PC-3 (cell line): Measurements from ENCODE around the gene CTBP2. TPM values are rescaled to one million over a fixed set of nuclear protein-coding genes. Genes with fewer than 3 reads are reported as not detected.

Source experiments
- ATAC-seq: fragments of 200-7000 bp; cut with Tn5 transposase; 2 replicates; pipeline ENCODE4 v1.9.1; 2020; ENCODE audit warnings: mild to moderate bottlenecking, moderate library complexity
- BruUV-seq: library from RNA; stranded (reverse); fragments of 400-500 nt; replicated peaks from 2 replicates; lab custom pipeline; 2021; lab: Mats Ljungman, UMichigan
- CTCF ChIA-PET: fragments of 300-600 bp; sonication (Branson Sonifier 250); formaldehyde crosslinking; loops from one replicate; lab custom pipeline; 2022; ENCODE audit warnings: antibody characterized with exemption; lab: Charles Lee
- POLR2A ChIA-PET: fragments of 300-600 bp; sonication (Branson Sonifier 250); formaldehyde crosslinking; loops from one replicate; lab custom pipeline; 2022; ENCODE audit warnings: antibody characterized with exemption; ENCODE audit not compliant: unreplicated experiment; lab: Charles Lee
- DNase-seq: peaks from one replicate; pipeline ENCODE4 v3.0.0-alpha.2; 2015
- H2AFZ ChIP-seq: fragments of 300-600 bp; sonication (generic); 2 replicates; pipeline ENCODE4 v1.6.0; 2016; ENCODE audit warnings: antibody characterized with exemption, low read length
- H3F3A ChIP-seq: fragments of 300-600 bp; sonication (generic); one replicate; pipeline ENCODE4 v1.6.0; 2017; ENCODE audit warnings: antibody characterized with exemption, low read length, control low read depth, mild to moderate bottlenecking; ENCODE audit not compliant: unreplicated experiment
- H3K27ac ChIP-seq: fragments of 300-600 bp; sonication (generic); 2 replicates; pipeline ENCODE4 v1.5.1; 2016; ENCODE audit warnings: mild to moderate bottlenecking, low read length
- H3K27me3 ChIP-seq: fragments of 300-600 bp; sonication (generic); 2 replicates; pipeline ENCODE4 v1.6.1; 2016; ENCODE audit warnings: low read length, mixed read lengths
- H3K36me3 ChIP-seq: fragments of 300-600 bp; sonication (generic); 2 replicates; pipeline ENCODE4 v1.6.1; 2016; ENCODE audit warnings: low read depth, mixed run types, low read length, mixed read lengths
- H3K4me1 ChIP-seq: fragments of 300-600 bp; sonication (generic); 2 replicates; pipeline ENCODE4 v1.5.1; 2016; ENCODE audit warnings: low read length; ENCODE audit not compliant: insufficient read depth
- H3K4me2 ChIP-seq: fragments of 300-600 bp; sonication (generic); 2 replicates; pipeline ENCODE4 v1.6.0; 2016; ENCODE audit warnings: low read length
- H3K4me3 ChIP-seq: fragments of 300-600 bp; sonication (generic); 2 replicates; pipeline ENCODE4 v1.5.1; 2016; ENCODE audit warnings: mild to moderate bottlenecking, low read length, mixed read lengths
- H3K79me2 ChIP-seq: fragments of 300-600 bp; sonication (generic); 2 replicates; pipeline ENCODE4 v1.6.1; 2017; ENCODE audit warnings: low read length, mixed read lengths
- H3K9ac ChIP-seq: fragments of 300-600 bp; sonication (generic); 2 replicates; pipeline ENCODE4 v1.6.0; 2016; ENCODE audit warnings: mild to moderate bottlenecking, low read length
- H3K9me2 ChIP-seq: fragments of 300-600 bp; sonication (generic); replicated peaks from 2 replicates; pipeline ENCODE4 v1.6.1; 2016; ENCODE audit warnings: mixed run types, low read length, mixed read lengths
- H3K9me3 ChIP-seq: fragments of 300-600 bp; sonication (generic); 2 replicates; pipeline ENCODE4 v1.6.1; 2016; ENCODE audit warnings: low read length, mixed read lengths
- H4K20me1 ChIP-seq: fragments of 300-600 bp; sonication (generic); 2 replicates; pipeline ENCODE4 v1.6.1; 2016; ENCODE audit warnings: low read length, mixed read lengths
- EZH2 ChIP-seq: fragments of 300-600 bp; sonication (generic); IDR thresholded peaks from one replicate; pipeline ENCODE4 v1.6.1; 2017; ENCODE audit warnings: antibody characterized with exemption, mild to moderate bottlenecking, low read length; ENCODE audit not compliant: unreplicated experiment
- EZH2phosphoT487 ChIP-seq: fragments of 300-600 bp; sonication (generic); IDR thresholded peaks from 2 replicates; pipeline ENCODE4 v1.6.1; 2018; ENCODE audit warnings: mild to moderate bottlenecking, antibody characterized with exemption, low read length, borderline replicate concordance
- intact Hi-C: fragments of 100-400 bp; cut with micrococcal nuclease; formaldehyde crosslinking; loops from 2 replicates; pipeline ENCODE4 v1.9.0; 2023
- total RNA-seq: library from RNA; depleted of rRNA; stranded (reverse); fragments of >200 nt; gene quantifications from 2 replicates; pipeline ENCODE4 v1.2.3, GENCODE V29; 2014
- TF ChIP-seq, protein P1 (sequence below): fragments of 300-600 bp; sonication (generic); conservative IDR thresholded peaks from 2 replicates; pipeline ENCODE4 v1.5.1; 2017; ENCODE audit warnings: antibody characterized with exemption, low read depth, mild to moderate bottlenecking, low read length

Gene CTBP2
- total RNA-seq, 1 experiment from 2014 or later: 78.9 TPM

DNA sequence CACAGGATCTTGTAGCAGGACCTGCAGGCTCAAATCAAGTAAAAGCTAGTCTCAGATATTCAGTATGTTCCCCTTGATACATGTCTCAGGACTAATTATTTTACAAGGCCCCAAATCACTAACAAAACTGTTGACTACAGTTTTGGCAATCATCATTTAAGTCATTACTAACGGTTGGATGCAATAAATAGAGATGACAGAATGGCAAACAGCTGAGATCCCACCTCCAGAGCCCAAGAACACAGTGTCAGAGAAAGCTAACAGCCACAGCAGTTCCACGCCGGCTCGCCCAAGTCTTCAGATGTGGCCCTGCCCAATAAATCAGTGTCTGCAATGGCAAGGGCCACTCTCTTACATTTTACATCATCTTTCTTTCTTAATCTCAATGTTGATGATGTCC is 87.6 kb downstream of the CTBP2 start:
- Histone ChIP-seq H3K9me2 (no peaks in the 10 kb centered on the region), H3F3A (no peaks in the 10 kb centered on the region), H3K9ac (no peak overlapping the region), H3K4me2 (no peak overlapping the region), H3K79me2 (peaks cover 75% of the 10 kb centered on the region), H3K36me3 (peaks cover 2% of the 10 kb centered on the region; the same call in 1 of the 2 replicates), H3K27ac (no peak overlapping the region), H4K20me1 (no peaks in the 10 kb centered on the region), H3K4me1 (no peaks in the 10 kb centered on the region), H3K9me3 (no peaks in the 10 kb centered on the region), H3K4me3 (no peak overlapping the region), H3K27me3 (no peaks in the 10 kb centered on the region), H2AFZ (no peak overlapping the region)
- intact Hi-C loops: no loop called here
- CTCF ChIA-PET: no interaction called here
- no peak for DNase-seq
- no peak for TF ChIP-seq EZH2
- TF ChIP-seq EZH2phosphoT487: no peak
- TF ChIP-seq, protein P1, sequence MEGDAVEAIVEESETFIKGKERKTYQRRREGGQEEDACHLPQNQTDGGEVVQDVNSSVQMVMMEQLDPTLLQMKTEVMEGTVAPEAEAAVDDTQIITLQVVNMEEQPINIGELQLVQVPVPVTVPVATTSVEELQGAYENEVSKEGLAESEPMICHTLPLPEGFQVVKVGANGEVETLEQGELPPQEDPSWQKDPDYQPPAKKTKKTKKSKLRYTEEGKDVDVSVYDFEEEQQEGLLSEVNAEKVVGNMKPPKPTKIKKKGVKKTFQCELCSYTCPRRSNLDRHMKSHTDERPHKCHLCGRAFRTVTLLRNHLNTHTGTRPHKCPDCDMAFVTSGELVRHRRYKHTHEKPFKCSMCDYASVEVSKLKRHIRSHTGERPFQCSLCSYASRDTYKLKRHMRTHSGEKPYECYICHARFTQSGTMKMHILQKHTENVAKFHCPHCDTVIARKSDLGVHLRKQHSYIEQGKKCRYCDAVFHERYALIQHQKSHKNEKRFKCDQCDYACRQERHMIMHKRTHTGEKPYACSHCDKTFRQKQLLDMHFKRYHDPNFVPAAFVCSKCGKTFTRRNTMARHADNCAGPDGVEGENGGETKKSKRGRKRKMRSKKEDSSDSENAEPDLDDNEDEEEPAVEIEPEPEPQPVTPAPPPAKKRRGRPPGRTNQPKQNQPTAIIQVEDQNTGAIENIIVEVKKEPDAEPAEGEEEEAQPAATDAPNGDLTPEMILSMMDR: no peak
- no TSS peak for BruUV-seq
- POLR2A ChIA-PET: no interaction called here
- no peak for ATAC-seq

DNA sequence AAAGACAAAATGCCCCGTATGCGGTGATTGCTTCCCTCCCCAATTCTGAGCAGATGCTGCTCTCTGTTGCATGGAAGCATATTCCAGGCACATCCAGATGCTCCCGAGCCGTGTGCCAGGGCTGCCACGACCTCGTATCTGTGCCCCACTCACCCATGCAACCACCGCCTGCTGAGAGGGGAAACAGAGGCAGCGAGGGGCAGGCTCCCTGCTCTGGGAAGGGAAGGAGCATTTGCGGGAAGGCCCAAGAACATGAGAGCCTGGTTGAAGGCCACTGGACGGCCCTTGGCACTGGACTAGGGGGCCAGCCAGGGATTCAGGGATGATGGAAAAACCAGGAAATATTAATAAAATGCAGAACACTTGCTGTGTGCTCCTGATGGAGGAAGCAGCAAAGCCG is 89.4 kb downstream of the CTBP2 start:
- DNase-seq (no peak), ATAC-seq (no peak)
- Histone ChIP-seq H3K79me2 (peaks cover 75% of the 10 kb centered on the region), H4K20me1 (no peaks in the 10 kb centered on the region), H3K36me3 (peaks cover 2% of the 10 kb centered on the region; the same call in 1 of the 2 replicates), H3K9me3 (no peaks in the 10 kb centered on the region), H3K9me2 (no peaks in the 10 kb centered on the region), H3K27me3 (no peaks in the 10 kb centered on the region), H3K9ac (no peak overlapping the region), H3K4me2 (no peak overlapping the region), H3K4me3 (no peak overlapping the region), H3K4me1 (peaks cover 9% of the 10 kb centered on the region), H3K27ac (no peak overlapping the region), H2AFZ (no peak overlapping the region), H3F3A (no peaks in the 10 kb centered on the region)
- CTCF ChIA-PET: no interaction called here
- no TSS peak for BruUV-seq
- POLR2A ChIA-PET: no interaction called here
- no peak for TF ChIP-seq EZH2phosphoT487
- intact Hi-C loops: no loop called here

- no peak for ATAC-seq
Observed at GRCh38 chr10:125068406-125068805, 92.0 kb downstream of the CTBP2 start.

More at GRCh38 chr10:125068406-125068805, 92.0 kb downstream of the CTBP2 start:
- Histone ChIP-seq H3K27ac (no peak overlapping the region), H3F3A (peaks cover 13% of the 10 kb centered on the region), H3K27me3 (no peaks in the 10 kb centered on the region), H3K79me2 (peaks cover 70% of the 10 kb centered on the region), H3K9me3 (no peaks in the 10 kb centered on the region), H2AFZ (no peak overlapping the region), H3K4me3 (no peak overlapping the region), H4K20me1 (no peaks in the 10 kb centered on the region), H3K4me2 (no peak overlapping the region), H3K9me2 (no peaks in the 10 kb centered on the region), H3K9ac (no peak overlapping the region), H3K36me3 (no peaks in the 10 kb centered on the region; the same call in 1 of the 2 replicates), H3K4me1 (peaks cover 32% of the 10 kb centered on the region)
- POLR2A ChIA-PET: no interaction called here
- DNase-seq: no peak
- CTCF ChIA-PET: no interaction called here
- intact Hi-C loops: no loop called here
- TF ChIP-seq EZH2phosphoT487 (no peak), EZH2 (no peak)
- TF ChIP-seq, protein P1: no peak
- no TSS peak for BruUV-seq
